NCI-H2081 treated with DMSO at 0.1 percent for 48 hours (cell line): ENCODE data around the gene MCM5.
"Not testable (repeated sequence)": the region's sequence is repeated elsewhere in the genome, so short reads cannot be mapped to it uniquely, and the experiment has no call there.

Experiments
- DNase-seq: peaks from one replicate; lab custom pipeline; 2025; lab: John Stamatoyannopoulos, UW

Gene MCM5

DNA sequence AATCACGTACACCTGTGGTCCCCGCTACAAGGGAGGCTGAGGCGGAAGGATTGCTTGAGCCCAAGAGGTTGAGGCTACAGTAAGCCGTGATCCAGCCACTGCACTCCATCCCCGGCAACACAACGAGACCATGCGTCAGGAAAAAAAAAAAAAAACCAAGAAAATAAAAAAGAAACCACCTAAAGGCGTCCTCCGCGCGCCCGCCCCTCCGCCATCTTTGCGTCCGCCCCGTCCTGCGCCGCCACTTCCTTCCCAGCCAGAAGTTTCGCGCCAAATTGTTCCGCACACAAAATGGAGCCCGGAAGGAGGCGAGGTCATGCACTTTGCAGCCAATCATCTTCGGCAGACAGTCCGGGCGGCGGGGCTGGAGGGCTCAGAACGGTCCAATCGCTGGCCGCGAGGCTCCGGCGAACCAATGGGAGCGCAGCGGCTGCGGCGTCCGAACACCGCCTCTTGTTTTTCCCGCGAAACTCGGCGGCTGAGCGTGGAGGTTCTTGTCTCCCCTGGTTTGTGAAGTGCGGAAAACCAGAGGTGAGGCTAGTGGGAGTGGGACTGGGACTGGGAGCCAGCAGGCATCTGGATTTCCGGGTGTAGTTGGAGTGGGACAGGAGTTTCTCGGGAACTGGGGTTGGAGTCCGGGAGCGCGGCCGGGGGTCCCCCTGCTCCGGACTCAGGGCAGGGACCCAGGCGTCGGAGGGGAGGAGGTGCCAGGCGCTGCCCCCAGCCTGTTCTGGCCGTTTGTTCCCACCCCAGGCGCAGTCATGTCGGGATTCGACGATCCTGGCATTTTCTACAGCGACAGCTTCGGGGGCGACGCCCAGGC is at the start of gene MCM5:
MCM5 (plus strand) TSS at position 463 of the 823 bp plus-strand sequence; CDS start at position 762, 299 bp downstream.
- DNase-seq, result peak; percentile 69

DNA sequence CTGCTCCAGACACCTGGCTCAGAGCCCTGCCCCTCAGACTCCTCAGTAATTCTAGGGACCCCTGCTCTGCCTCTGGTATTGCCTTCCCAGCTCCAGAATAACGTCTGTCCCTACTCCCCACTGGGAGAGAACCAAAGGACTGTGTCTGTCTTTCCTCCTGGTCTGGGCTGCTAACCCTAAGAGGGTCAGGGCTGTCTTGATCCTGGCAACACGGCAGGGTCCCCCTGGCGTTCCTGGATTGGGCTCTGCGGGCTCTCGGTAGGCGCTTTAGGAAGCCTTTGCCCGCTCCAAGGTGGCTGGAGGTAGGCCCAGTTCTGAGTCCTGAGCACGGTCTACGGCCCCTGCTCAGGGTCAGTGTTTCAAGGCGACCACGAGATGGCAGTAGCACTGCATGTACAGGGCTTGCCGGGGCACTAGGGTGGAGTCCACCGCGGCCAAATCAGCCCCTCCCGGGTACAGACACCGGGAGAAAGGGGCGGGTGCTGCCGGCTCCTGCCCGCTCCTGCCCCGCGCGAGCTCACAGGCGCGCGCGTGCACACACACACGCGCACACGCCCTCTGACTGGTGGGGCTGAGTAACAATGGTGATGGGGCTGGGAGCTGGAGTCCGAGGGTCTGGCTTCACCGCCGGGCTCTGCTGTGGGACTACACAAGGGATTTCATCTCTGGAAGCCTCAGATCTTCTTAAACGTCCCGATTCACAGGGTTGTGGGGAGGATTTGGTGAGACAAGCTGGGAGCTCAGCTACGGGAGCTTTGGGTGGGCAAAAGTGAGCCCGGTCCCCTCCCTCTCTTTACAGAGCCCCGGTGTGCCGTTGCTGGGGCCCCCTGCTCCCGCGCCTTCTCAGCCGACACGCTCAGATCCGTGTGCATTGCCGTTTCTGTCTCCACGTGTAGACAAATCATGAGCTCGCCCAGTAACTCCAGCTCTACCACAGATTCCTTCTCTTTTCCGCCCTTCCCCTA is 49.1 kb upstream of the MCM5 start:
- peak; percentile 48 for DNase-seq

DNA sequence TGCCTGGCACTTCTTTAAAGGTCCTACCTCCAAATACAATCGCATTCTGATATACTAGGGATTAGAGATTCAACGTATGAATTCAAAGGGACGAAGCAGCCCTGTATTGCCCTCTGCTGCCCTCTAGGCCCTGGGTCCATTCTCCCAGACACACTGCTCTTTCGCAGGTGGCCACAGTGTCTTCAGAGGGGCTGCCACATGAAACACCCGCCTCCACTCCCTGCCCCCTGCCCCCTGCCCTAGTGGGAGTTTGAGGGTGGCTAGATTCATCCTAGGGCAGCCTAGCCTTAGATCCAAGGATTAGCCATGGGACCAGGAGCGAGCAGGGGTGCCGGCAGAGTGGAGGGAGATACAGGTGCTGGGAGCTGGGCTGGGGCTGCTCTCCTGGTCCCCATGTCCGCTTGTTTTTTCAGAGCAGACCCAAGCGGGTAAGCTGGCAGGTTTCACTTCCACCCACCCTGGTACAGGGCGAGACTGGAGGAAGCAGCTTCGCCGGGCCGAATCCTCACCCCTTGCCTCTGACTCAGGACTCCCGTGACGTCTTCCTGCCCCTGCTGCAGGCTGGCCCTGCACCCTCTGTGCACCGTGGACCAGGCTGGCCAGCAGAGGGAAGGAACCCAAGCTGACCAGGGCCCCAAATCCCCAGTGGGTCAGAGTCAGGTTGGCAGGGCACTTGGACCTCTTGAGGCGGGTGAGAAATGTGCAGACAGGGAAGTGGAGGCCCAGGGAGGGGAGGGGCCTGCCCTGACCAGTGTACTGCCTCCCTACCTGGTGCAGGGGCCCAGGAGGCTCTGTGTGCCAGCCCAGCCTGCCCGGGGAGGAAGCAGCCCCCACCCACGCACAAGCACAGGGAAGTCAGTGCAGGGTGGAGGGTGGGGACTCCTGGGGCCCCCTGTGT is 47.5 kb upstream of the MCM5 start:
- no peak for DNase-seq

DNA sequence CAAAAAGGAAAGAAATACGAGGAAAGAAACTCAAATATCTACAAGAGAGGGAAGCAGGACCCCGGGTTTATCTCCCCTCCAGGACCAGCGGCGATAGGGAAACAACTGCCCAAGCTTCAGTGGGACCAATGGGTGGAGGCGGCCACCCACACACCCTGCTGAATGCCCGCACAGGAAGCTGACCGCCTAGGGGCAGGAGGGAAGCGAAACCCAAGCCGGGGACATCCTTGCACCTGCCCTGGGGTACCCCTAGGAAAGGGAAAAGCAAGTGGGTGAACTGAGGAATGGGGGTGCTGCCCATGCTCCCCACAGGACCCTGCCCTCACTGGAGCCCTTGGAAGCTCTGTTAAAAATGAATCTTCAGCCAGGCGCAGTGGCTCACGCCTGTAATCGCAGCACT is 46.6 kb upstream of the MCM5 start:
- DNase-seq, result no peak

DNA sequence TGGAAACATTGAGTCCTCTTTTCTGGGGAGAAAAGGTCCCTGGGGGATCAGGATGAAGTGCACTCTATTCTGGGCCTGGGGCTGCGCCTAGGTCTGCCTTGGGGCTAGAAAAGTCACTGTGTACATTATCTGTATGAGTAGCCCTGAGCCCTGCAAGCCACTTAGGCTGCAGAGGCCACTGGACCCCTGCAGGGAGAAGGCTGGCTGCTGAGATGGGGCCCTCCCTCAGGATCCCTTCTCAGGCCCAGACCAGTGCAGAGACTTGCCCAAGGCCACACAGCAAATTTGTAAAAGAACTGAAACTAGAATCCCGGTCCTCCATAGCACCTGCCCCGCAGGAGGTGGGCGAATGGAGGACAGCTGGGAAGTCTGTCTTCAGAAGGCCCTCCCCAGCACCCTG is 45.9 kb upstream of the MCM5 start:
- DNase-seq, result no peak

DNA sequence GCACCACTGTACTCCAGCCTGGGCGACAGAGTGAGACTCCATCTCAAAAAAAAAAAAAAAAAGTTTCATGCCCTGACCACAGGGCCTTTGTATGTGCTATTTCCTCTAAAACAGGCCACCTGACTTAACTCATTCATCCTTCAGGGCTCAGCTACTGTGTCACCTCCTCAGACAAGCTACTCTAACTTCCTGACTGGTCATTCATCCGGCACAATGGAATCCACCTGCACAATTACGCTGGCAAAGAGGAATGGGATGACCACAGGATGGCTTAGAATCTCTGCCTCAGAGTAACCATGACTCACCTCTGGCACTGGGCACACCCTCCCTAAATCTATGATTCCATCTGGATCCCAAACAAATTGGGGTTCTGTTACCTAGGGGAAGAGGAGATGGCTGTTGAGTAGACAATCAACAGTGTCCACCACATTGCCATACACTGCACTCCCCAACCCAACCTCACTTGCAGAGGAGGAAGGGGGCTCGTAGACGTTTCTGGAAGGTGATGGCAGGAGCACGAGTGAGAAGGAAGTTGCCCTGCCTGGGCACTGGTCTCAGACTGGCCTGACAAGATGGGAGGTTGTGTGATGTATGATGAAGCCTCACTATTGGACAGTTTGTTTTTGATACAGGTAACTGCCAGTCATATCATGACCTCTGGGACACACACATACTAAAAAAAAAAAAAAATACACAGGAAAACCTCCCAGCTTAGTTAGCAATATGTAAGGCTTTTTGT is 41.9 kb upstream of the MCM5 start:
- DNase-seq, result no peak

DNA sequence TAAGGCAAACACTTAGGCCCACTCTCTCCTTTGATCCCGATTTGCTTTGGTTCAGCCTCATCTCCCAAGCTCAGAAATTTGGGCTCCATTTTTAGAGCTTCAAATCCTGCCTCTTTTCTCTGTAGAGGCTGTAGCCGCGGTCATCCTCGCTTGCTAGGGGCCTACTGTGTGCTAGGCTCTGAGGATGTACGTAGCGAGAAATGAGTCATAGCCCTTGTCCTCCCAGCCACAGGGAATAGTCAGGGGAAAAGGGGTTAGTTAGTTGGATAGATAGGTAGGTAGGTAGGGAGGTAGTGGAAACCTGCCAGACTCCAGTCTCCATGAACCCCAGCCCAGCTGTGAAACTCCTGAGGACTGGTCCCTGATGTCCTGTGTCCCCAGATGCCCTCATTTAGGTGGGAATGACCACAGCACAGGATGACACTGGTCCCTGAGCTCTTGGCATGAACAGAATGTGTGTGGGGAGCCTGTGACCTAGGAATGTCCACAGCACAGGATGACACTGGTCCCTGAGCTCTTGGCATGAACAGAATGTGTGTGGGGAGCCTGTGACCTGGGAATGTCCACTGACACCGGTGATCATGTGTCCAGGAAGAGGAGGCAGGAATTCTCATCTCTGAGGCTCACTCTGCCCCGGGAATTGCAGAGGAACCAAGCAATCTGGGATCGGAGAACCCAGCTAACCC is 40.4 kb upstream of the MCM5 start:
- no peak for DNase-seq

DNA sequence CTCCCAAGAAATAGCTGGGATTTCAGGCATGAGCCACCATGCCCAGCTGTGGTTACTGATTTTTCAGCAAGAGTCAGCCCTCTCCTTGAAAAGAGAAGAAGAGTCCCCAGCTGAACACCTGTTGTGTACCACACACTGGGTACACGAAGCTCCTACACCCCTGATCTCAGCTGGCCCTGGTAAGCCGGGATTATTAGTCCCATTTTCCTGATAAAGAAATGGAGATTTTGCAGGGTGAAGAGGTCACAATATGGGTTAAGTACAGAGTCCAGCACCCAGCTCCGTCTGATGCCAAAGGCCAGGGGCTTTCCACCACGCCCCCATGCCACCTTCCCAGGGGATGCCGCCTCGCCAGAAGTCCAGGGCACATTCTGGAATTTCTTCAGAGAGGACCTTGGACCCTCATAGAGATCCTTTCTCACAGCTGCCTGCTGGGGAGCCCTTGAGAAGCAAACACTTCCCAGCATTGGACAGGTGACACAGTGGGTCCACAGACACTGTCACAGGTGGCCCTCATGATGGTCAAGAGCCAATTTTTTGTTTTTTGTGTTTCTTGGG is 38.9 kb upstream of the MCM5 start:
- no peak for DNase-seq

DNA sequence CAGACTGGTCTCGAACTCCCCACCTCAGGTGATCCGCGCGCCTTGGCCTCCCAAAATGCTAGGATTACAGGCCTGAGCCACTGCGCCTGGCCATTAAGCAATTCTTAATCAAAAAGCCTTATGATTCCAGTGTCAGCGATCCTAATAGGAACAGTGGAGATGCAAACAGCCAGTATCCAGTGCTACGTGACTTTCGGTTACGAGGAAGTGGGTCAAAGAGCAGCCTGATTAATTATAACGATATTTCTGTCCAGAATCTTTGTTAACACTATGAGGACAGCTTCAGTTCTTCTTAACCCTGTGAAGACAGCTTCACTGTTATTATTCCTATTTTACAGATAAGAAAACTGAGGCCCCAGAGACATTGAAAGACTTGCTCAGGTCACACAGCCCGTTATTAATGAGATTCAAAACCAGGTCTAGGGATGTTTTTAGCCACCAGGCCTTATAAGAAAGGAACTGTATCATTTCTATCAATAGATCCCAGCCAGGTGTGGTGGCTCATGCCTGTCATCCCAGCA is 36.3 kb upstream of the MCM5 start:
- DNase-seq, result no peak

DNA sequence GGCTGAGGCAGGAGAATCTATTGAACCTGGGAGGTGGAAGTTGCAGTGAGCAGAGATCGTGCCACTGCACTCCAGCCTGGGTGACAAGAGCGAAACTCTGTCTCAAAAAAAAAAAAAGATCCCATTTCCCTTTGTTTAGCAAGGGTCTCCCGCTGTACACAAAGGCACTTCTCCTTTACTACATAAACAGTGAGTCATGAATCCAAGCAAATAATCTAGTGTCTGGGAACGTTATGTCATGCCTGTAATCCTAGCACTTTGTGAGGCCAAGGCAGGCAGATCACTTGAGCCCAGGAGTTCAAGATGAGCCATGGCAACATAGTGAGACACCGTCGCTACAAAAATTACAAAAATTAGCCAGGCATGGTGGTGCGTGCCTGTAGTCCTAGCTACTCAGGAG is 35.7 kb upstream of the MCM5 start:
- not testable (repeated sequence) for DNase-seq

DNA sequence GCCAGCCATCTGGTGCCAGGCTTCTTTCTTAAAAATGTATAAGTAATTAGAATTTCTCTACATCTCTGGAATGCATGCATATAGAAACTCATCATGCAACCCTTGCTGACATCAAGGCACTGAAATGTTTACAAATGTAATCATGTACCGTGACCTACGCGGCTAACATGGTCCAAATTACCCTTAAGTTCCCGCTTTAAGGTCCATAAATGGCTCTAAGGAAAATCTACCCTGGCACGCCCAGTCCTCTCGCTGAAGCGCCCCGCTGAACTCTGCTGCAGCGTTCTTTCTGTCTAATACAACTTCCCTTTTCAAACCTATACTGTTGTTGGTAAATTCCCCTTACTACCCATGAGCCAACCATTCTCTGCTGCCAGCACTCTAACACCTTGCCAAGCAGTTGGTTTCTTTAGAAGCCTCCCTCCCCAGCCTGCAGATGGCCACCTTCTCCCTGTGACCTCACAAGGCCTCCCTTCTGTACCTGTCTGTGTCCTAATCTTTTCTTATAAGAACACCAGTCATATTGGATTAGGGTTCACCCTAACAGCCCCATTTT is 32.5 kb upstream of the MCM5 start:
- DNase-seq, result no peak

DNA sequence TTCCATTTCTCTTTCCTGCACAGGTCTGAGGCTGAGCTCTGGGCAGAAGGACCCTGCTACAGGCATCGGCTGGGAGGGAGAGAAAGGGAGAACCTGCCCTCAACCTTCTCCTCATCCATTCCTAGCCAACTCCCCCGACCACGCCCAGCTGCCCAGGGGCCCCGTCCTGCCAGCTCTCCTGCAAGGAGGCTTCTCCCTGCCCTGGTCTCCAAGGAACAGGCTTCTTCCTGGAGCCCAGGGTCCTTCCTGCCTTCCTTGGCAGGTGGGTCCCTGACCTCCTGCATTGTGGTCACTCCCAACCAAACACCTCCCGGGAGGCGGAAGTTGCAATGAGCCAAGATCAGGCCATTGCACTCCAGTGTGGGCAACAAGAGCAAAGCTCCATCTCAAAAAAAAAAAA is 31.6 kb upstream of the MCM5 start:
- no peak for DNase-seq

DNA sequence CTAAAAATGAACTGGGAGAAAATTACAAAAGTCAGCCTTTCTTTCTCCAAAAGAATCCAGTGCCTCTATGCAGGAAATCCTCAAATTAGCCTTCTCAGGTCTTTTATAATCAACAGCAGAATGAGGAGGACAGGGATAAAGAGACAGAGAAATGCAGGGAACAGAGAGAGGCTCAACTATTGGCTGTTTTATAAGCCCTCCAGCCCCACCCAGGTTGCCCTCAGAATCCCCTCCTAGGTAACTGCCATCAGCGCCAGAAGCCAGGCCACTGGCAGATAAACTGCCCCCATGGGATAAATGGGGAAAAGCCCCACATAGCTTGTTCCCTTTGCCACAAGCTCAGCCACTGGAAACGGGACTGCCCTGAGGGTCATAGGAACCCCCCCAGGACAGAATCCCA is 29.9 kb upstream of the MCM5 start:
- DNase-seq, result no peak

DNA sequence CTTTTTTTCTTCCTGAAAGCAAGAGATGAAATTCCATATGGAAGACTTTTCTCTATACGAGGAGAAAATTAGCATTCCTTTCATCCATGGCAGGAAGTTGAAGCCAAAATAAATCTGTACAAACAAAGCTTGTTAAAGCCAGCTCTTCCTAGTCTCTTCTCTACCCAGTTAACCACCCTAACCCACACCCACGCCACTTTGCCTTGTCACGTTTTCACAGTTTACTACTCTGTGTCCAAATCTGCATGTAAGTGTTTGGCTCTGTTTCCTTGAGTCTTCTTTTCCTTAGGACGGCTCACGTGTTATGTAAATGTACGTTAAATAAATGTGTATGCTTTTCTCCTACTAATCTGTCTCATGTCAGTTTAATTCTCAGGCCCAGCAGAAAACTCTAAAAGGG is 26.2 kb upstream of the MCM5 start:
- DNase-seq, result no peak

DNA sequence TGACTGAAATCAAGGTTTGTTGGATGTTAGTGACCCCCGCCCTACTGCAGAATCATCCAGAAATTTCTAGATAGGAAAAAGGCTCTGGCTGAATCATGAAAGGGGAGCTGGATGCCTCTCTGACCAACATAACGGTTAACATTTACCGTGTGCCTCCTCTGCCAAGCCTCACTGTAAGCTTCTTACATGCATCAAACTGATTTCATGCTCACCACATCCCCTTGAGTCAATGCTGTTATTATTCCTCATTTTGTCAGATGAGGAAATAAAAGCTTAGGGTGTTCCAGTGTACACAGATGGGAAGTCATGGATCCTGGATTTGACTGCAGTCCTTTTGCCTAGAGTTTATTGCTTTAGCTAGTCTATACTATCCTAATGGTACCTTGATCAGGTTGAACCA is 24.9 kb upstream of the MCM5 start:
- DNase-seq, result no peak

DNA sequence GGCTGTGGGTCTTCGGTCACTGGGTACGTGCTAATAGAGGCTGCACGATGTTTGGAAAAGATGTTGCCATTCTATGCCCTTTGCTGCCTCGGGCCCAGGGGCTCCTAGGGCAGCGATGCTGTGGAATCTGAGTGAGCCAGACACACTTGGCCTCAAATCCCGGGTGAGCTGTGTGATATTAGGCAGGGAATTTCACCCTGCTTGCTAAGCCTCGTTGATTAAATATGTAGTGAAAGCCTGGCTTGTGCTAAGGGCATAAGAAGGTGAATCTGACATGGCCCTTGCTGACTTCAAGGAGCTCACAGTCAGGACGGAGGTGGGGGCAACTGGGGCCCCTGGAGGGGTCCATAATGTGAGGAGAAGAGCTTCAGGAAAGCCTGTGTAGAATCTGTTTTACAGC is 24.4 kb upstream of the MCM5 start:
- DNase-seq, result no peak

DNA sequence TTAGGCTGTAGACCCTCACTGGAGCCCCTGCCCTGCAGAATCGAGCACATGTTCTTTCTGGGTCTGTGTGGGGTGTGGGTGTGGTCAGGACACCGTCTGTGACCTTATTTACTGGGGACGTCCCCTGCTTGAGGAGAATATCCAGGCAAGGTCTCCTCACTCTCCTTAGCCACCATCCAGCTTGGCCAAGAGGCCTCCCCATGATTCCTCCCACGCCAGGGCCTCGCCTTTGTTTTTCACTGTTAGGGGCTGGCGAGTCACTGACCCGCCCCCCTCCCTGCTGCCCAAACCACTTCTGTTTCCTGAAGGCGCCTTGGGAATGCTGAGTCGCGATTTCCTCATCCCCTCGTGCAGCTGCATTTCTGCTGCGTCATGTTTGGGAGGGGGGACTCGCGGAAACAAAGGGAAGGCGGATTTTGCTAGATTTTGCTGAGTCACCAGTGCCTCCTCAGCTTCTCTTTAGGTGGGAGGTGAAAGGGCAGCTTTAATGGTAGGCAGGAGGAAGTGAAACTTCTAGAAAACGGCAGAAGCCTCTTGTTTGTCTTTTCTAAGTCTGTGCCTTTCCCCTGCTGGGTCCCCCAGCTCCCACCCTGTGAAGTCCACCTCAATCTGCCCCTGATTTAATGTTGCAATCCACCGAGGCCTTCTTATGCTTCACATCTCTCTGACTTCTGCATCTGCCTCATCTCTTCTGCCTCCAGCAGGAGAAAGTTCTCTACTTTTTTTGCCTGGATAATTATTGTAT is 23.0 kb upstream of the MCM5 start:
- no peak for DNase-seq

DNA sequence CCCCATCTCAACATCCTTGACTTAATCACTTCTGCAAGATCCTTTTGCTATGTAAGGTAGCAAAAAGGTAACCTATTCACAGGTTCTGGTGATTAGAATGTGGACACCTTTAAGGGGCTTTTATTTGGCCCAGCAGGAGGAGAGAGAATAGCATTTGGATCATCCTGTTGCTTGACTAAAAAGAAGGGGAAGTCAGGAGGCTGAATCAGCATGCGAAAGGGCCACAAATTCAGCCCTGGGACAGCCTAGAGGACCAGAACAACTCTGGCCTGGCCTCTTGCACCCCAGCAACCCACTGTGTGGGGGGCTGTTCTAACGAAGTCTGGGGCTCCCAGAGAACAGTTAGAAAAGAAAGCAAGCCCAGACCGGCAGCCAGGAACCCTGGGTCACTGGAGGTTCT is 22.2 kb upstream of the MCM5 start:
- no peak for DNase-seq

DNA sequence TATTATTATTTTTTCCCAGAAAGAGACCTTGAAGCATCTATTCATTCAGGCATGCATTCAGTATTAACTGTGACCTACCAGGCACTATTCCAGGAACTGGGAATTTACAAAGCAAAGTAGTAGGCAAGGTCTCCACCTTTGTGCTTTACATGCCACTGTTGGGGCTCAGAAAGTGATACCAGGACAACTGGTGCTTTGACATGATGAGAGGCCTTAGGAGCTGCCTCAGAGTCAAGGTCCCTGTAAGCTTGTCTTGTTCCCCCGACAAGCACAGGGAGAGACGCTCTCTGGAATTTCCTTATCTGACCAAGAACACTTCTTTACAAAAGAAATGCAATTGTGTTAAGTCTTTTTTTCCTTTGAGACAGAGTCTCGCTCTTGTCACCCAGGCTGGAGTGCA is 21.3 kb upstream of the MCM5 start:
- no peak for DNase-seq
